NK-92 (cell line): Measurements from ENCODE around the gene ARTN.

Source experiments
- DNase-seq: peaks from one replicate; lab custom pipeline; 2025; ENCODE audit not compliant: unreplicated experiment; lab: John Stamatoyannopoulos, UW

ARTN gene

DNA sequence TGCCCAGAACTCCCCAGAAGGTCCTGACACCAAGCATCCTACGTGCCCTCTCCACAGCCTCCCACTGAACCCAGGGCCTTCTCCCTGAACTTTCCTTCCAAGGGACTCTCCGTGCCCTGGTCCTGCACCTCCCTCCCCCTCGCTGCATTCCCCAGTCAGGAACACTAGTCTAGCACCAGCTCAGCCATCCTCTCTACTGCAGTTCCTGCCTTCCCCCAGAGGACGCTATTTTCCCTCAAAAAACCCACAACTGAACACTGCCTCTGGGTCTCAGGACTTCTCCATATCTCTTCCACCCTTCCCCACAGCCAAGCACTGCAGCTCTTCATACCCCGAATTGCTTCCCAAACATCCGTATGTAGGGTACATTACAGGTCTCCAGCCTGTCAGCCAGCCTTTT is 12.6 kb upstream of the ARTN start:
- no peak for DNase-seq

DNA sequence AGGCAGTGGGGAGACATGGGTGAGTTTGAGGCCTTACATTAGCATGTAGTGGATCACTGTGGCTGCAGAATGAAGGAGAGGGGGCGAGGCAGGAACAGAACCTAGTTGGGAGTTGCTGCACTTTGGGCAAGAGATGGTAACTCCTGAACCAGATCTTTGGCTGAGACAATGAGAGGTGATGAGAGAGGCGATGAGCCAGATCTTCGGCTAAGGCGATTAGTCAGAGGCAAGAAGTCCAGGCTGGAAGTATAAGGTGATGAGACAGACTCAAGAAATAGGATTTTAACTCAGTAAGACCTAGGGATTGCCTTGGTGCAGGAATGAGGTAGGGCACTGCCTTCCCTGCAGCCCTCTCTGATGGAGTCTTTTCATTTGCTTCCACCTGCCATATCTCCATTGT is 9.1 kb upstream of the ARTN start:
- no peak for DNase-seq

DNA sequence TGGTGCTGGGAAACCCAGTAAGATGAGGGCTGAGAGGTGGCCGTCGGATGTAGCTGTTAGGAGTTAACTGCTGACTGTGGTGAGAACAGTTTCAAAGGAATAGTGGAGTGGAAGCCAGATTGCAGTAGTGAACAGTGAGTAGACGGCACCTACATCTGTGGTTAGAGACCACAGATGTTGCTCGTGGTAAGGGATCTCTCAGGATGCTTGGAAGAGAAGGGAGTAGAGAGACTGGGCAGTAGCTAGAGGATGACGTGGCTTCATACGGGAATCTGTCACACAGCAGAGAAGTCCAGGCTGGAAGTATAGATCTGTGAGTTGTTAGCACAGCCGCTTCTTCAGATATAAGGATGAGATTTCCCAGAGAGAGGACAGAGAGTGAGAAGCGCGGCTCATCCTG is 7.8 kb upstream of the ARTN start:
- DNase-seq, result no peak

DNA sequence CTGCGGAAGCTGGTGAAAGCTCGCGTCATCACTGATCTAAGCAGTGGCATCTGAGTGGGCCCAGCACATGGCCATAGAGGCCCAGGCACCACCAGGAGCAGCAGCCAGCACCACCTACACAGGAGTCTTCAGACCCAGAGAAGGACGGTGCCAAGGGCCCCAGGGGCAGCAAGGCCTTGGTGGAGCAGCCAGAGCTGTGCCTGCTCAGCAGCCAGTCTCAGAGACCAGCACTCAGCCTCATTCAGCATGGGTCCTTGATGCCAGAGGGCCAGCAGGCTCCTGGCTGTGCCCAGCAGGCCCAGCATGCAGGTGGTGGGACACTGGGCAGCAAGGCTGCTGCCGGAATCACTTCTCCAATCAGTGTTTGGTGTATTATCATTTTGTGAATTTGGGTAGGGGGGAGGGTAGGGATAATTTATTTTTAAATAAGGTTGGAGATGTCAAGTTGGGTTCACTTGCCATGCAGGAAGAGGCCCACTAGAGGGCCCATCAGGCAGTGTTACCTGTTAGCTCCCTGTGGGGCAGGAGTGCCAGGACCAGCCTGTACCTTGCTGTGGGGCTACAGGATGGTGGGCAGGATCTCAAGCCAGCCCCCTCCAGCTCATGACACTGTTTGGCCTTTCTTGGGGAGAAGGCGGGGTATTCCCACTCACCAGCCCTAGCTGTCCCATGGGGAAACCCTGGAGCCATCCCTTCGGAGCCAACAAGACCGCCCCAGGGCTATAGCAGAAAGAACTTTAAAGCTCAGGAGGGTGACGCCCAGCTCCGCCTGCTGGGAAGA is 3.2 kb upstream of the ARTN start:
- DNase-seq, result no peak

DNA sequence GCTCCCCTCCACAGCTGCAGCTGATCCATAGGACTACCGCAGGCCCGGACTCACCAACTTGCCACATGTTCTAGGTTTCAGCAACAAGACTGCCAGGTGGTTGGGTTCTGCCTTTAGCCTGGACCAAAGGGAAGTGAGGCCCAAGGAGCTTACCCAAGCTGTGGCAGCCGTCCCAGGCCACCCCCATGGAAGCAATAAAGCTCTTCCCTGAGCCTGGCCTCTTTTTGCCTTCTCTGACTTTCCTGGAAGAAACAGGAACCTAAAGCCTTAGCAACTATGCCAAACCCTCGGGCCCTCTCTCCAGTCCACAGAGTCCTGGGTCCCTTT is 2.7 kb upstream of the ARTN start:
- no peak for DNase-seq

DNA sequence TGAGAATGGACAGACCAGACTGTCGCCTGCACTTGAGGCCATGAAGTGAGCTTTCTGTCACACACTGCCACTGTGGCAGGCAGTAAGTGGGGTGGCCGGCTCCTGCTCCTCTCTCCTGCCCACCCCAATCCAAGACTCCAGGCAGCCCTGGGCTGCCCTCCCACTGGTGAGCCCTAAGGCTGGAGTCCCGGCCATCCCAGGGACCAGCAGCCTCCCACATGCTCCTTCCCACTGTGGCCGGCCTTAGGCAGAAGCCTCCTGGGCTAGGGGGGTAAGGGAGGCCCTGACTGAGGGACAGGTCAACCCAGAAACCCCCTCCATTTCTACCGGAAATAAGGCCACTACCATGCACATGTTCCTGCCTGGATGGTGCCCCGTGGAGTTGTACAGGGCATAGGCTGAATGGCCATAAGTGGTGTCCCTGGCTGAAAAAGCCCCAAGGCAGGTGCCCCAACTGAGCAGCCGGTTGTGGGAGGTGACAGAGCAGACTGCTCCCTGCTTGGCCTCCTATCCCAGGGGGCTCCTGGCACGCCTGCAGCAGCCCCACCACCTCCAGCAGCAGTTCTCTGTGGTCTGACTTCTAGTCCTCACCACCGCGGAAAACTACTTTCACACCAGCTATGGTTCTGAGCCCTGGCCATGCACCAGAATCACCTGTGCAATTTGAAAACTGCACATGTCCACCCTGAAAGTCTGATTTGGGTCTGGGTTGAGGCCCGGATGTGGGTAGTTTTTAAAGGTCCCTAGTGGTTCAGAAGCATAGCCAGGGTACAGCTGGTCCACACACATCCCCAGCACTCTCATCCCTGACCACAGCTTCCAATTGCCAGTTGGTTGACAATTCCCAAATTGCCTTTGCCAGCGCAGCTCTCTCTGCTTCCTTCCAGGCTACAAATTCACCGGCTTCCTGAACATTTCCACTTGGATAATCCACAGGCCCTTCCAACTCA is 1.6 kb upstream of the ARTN start:
- no peak for DNase-seq

DNA sequence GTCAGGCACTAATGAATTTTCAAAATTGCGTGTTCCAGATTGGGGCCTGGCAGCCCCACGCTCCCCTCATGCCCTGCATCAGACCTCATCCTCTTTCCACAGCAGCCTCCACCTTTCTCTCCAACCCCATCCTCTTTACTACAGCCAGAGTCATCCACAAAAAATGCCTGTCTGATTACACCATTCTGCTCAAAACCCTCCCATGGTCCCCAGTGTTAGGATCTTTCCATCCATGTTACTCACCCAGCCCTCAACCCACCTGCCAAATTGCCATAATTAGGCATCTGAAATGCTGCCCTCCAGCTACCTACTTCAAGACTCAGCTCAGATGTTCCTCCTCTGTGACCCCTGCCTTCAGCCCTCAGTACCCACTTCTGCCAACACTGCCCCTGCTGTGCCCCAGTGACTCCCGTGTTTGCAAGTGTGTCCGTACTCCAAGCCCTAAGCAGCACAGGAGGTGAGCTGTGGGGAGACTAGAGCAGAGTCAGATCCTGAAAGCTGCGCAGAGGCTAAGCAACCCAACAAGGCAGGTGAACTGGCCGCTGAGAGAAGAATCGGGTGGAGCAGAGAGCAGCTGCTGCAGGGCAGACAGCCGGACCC is 715 bp upstream of the ARTN start:
- no peak for DNase-seq

DNA sequence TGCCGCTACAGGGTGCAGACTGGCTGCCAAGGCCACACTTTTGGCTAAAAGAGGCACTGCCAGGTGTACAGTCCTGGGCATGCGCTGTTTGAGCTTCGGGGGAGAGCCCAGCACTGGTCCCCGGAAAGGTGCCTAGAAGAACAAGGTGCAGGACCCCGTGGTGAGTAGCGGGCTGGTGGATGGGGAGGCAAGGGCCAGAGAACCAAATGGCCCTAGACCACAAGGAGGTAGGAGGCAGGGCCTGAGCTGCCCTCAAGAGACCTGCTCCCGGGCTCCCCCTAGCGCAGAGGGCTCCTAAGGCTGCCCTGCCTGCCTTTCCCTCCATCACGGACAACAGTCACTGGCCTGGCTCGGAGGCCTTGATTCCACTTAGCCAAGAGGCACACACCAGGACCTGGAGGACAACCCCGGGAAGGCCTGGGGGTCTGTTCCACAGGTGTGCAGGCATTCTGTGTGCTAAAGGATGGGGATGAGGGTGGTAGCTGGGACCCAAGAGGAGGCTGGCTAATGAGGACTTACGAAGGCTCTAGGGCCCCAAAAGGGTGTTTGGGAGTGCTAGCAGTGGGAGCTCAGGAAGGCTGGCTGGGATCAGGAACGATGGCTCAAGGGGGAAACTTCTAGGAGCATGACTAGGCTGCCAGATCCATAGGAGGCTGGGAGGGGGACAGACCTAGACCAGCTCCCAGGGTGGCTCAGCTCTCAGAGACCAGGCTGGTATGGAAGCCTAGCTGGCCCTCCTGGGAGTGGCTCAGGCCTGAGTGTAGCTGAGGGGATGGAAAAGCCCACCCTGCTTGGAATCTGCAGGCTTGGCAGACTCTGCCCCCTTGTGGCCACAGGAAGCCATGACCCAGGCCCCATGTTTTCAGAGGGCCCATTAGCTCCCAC is 742 bp downstream of the ARTN start:
- DNase-seq, result no peak

DNA sequence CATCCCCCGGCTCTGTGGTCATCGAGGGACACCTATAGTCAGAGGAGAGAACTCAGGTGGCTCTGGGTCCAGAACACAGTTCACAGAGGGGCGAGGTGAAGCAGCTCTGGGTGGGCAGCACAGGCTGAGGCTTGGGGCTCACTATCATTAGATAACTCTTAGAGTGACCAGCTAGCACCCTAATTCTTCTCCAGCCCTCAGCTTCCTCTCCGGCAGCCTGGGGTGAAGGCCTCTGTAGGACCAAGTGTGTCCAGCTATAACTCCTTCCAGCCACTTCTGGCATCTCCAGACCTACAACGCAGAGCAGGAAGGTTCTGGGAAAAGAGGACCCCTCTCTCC is 1.4 kb downstream of the ARTN start:
- DNase-seq, result no peak

DNA sequence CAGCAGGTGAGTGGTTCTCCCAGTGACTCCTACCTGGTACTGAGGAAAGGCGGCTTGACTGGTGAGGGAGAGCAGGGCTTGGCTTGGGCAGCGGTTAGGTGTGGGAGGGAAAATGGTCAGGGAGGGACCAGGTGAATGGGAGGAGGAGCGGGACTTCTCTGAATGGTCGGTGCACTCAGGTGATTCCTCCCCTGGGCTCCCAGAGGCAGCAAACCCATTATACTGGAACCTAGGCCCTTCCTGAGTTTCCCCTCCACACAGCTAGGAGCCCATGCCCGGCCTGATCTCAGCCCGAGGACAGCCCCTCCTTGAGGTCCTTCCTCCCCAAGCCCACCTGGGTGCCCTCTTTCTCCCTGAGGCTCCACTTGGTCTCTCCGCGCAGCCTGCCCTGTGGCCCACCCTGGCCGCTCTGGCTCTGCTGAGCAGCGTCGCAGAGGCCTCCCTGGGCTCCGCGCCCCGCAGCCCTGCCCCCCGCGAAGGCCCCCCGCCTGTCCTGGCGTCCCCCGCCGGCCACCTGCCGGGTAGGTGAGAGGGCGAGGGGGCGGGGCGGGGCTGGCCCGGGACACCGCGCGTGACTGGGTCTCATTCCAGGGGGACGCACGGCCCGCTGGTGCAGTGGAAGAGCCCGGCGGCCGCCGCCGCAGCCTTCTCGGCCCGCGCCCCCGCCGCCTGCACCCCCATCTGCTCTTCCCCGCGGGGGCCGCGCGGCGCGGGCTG is 2.3 kb downstream of the ARTN start:
- no peak for DNase-seq

DNA sequence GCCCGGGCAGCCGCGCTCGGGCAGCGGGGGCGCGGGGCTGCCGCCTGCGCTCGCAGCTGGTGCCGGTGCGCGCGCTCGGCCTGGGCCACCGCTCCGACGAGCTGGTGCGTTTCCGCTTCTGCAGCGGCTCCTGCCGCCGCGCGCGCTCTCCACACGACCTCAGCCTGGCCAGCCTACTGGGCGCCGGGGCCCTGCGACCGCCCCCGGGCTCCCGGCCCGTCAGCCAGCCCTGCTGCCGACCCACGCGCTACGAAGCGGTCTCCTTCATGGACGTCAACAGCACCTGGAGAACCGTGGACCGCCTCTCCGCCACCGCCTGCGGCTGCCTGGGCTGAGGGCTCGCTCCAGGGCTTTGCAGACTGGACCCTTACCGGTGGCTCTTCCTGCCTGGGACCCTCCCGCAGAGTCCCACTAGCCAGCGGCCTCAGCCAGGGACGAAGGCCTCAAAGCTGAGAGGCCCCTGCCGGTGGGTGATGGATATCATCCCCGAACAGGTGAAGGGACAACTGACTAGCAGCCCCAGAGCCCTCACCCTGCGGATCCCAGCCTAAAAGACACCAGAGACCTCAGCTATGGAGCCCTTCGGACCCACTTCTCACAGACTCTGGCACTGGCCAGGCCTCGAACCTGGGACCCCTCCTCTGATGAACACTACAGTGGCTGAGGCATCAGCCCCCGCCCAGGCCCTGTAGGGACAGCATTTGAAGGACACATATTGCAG is 3.0 kb downstream of the ARTN start:
- no peak for DNase-seq

DNA sequence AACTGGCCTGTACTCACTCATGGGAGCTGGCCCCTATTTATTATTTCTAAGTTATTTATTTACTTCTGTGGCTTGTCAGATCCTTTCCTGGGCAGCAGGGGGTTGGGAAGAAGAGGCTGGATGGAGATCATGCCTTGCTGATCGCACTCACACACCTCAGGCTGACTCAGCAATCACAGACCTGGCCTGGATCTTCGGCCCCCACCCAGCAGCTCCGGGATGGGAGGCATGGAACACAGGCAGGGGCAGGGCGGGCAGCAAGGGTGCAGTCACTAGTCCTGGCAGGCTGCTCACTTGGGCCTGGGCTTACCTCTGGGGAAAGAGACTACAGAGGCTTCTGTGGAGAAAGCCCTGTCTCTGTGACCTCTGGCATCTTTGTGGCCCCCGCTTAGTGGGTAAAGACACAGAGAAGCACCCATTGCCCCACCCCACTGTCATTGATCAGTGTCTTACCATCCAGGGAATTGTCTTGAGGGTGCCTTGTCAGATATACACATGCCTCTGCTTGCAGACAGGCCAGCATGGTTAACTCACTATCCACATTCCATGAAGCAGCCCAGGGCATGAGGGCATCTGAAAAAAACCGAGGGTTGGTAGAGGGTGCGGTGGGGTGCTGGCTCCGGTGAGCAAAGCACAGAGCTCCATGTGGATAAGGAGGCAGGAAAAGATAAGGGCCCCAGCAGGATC is 3.7 kb downstream of the ARTN start:
- no peak for DNase-seq

DNA sequence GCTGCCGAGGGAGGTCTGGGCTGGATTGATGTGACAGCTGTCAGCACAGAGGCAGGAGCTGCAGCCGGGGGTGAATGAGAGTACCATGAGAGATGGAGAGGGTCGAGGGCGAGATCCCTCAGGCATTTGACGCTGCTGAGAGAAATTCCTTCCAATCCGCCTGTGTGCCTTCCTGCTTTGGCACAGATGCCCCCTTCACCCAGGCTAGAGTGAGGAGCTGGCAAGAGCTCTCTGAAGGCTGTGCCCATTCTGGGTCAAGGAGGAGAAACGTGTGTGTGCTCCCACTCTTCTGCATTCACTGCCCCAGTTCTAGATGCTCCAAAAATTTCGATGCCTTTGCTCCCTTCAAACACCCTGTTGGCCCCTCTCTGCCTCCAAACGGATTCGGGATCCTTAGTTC is 4.8 kb downstream of the ARTN start:
- DNase-seq, result no peak

DNA sequence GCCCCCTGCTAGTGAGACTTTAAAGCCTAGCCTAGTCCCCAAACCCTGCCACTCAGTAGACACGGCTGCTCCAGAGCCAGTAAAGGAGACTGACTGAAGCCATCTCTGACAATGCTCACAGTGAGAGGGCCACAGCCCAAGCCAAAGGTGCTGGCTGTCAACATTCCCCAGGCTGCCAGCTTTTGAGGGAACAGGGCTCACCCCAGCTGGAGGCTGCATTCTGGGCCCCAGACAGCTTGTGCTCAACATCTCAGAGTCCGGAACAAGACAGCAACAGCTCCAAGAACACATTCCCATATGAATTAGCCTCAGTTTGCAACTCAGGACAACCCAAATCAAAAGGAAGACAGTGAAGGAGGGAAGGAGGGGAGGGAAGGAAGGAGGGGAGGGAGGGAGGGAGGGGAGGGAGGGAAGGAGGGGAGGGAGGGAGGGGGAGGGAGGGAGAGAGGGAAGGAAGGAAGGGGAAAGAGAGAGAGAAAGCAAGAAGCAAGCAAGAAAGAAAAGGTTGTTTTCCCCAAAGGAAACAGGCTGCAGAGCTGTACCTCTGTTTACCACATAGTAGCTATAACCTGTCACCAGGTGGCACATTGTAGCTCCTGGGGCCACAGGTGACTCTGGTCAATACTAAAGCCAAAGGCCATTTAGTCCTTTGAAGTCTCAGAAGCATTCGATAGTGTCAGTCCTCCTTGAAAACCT is 5.4 kb downstream of the ARTN start:
- no peak for DNase-seq

DNA sequence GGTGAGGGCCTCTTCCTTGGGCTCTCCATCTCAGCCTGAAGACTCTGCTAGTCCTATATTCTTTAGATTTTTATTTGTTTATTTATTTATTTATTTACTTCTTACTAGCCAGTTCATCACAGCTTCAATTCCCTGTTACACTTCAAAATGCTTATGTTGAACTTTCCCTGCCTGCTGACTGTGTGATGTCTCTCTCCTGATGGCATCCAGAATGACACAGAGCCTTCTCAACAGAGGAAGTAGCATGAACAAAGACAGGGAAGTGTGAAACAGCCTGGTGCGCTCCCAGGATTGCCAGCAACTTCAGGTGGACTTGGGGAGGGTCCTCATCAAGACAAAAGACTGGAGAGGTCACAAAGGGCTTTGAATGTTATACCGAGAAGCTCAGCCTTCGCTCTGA is 8.8 kb downstream of the ARTN start:
- DNase-seq, result no peak

DNA sequence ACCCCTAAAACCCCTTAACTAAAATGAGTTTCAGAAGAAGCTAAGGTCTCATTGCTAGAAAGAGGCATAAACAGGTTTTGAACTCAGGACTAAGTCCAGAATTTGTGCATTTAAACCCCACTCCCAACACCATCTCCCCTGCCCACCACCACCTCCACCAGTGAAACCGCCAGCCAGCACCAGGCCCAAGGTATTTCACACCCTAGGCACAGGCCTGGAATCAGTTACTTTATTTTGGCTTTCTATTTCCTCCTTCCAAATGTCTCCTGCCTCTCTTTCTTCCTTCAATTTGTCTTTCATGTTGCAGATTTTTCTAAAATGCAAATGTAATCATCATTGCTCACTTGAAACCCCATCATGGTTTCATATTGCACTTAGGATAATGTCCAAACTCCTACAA is 11.3 kb downstream of the ARTN start:
- no peak for DNase-seq

DNA sequence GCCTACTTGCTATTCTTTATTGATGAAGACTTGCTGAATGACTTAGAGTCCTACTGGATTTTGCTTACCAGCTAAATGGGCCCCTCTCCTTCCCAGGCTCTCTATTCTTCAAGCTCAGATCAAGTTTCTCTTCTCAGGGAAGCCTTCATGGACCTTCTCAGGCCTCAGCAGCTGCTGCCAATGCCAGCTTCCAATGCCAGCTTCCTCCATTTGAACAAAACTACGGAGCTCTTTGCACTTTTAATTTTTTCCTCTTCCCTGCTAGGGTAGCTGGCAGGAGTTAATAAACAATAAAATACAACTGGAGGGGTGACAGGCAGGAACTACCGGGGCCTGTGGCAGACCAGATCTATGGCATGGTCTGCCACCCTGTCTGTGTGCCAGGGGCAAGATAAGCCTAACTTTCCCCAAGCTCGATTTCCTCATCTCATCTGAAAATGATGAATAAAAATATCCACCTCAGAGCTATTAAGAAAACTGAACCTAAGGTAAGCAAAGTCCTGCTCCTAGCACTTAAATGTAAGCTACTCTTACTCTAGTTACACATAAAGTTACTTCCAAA is 12.2 kb downstream of the ARTN start:
- no peak for DNase-seq

DNA sequence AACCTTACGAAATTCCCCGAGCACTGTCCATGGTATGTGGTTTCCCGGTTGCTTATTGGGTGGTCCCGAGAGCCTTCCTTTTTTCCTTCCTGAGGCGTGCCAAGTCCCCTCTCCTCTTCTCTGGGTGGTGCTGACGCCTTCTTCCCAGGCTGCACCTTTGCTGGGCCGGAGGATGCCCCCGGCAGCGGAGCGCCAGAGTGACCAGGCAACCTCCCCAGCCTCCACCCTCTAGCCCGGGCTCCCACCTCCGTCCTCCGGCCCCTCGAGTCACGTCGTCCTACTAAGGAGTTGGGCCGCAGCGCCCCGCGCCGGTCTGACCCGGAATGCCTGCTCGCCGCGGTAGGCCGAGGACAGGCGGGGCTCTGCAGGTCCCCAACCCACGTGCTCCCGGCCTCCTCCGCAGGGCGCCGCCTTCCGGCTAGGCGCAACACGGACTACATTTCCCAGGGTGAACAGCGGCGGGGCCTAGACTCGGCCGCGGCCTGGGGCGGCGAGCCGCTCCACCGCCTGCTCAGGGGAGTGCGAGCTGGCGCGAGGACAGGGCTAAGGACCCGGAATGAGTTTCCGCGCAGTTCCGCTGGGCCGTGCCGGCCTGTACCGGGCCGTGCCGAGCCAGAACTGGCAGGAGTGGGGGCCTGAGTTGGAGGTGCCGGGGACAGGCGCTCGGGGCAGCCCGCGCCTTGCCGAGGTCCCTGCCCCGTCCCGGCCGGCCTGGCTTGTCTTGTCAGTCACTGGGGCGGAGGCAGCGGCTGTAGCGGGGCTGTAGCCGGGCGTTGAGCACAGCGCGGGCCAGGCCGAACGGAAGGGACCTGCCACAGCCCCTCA is 12.8 kb downstream of the ARTN start, which contains the start of gene IPO13:
TSS of gene IPO13 (plus strand) at position 715 of the 825 bp plus-strand sequence. CDS start 651 bp downstream, outside the sequence.
- DNase-seq, result no peak
